Measurements from ENCODE around the gene SIGLEC8. TPM values are rescaled to one million over a fixed set of nuclear protein-coding genes. Genes with fewer than 3 reads are reported as not detected.

The SIGLEC8 gene
- total RNA-seq, 4 donors from 2014 or later: 0.21 to 0.34 TPM; not detected in 2

DNA sequence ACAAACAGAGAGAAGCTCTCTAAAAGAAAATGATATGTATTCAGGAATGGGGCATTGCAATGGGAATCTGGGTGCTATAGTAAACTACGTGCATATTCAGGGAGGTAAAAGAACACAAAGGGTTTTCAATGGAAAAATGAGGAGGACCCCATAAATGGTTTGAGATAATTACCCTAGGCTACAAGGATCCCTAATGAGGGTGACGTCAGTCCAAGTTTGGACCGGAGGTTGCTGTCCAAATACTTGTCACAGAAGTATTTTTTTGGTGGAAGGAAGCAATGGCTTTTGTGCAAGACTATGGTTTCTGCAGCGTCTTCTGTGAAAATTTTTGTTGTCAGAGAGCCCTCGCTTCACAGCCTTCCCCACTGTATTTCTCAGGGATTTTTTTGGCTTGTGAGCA, 19.1 kb upstream of the SIGLEC8 start:
- TF ChIP-seq, protein P1, sequence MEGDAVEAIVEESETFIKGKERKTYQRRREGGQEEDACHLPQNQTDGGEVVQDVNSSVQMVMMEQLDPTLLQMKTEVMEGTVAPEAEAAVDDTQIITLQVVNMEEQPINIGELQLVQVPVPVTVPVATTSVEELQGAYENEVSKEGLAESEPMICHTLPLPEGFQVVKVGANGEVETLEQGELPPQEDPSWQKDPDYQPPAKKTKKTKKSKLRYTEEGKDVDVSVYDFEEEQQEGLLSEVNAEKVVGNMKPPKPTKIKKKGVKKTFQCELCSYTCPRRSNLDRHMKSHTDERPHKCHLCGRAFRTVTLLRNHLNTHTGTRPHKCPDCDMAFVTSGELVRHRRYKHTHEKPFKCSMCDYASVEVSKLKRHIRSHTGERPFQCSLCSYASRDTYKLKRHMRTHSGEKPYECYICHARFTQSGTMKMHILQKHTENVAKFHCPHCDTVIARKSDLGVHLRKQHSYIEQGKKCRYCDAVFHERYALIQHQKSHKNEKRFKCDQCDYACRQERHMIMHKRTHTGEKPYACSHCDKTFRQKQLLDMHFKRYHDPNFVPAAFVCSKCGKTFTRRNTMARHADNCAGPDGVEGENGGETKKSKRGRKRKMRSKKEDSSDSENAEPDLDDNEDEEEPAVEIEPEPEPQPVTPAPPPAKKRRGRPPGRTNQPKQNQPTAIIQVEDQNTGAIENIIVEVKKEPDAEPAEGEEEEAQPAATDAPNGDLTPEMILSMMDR (IDR thresholded peaks at IDR 0.05): no peak
- TF ChIP-seq POLR2A (IDR thresholded peaks at IDR 0.05): no peak
- Histone ChIP-seq H3K27me3 (no peaks in the 10 kb centered on the region), H3K4me1 (no peaks in the 10 kb centered on the region), H3K9me3 (no peaks in the 10 kb centered on the region), H3K27ac (no peak overlapping the region), H3K36me3 (no peaks in the 10 kb centered on the region), H3K4me3 (no peak overlapping the region)
- intact Hi-C loops (cut with DNase I; ENCODE audit: low total_unique reads): loop anchor here (10.0 kb wide), 1 partner anchor 177 kb away; no protein-coding TSS in a partner anchor
- DNase-seq: no peak

DNA sequence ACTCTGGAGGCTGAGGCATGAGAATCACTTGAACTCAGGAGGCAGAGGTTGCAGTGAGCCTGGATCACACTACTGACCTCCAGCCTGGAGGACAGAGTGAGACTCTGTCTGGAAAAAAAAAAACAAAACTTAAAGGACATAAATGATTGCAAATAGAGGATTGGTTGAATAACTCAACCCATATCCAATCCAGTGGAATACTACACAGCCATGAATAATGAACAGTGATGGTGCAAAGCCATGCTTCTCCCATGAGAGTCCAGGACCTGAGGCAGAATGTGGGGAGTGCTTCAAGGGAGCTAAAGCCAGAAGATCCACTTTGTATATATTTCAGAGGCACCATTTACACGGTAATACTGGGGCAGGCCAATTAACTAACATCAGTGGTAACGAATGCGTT, 17.9 kb upstream of the SIGLEC8 start:
- Histone ChIP-seq H3K27ac (no peak overlapping the region), H3K9me3 (no peaks in the 10 kb centered on the region), H3K36me3 (no peaks in the 10 kb centered on the region), H3K27me3 (no peaks in the 10 kb centered on the region), H3K4me1 (no peaks in the 10 kb centered on the region), H3K4me3 (no peak overlapping the region)
- intact Hi-C loops (cut with DNase I; ENCODE audit: low total_unique reads): loop anchor here (10.0 kb wide), 1 partner anchor 179 kb away; no protein-coding TSS in a partner anchor
- TF ChIP-seq, protein P1 (IDR thresholded peaks at IDR 0.05): no peak
- no peak for TF ChIP-seq POLR2A (IDR thresholded peaks at IDR 0.05)
- no peak for DNase-seq

DNA sequence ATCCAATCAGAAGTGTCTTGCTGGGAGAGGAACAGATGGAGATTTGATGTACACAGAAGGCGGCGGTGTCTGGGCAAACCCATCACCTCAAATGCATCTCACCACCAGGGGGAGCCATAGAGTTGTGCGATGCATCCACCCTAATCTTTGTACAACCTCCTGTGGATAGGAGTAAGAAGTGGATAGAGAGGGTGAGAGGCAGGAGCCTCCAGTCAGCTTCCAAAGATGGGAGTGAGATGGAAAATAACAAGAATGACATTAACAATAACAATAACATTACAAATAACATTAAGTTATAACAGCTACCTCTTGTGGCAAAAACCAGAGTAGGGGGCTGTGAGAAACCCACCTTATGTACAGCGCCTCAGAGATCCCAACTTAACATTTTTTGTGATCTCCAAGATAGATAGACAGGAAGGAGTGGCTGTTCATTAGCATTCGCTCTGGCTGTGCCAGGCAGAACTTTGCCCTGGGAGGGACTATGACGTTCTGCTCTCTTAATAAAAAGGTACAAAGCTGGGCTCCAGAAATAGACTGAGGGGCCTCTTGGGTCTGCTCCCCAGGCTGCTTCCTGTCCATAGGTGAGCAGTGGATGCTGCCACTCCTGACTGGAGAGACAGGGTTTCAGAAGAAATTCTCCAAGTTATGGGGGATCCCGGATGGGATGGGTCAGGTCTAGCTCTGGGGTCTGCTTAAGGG, 14.9 kb upstream of the SIGLEC8 start:
- Histone ChIP-seq H3K36me3 (no peaks in the 10 kb centered on the region), H3K27ac (no peak overlapping the region), H3K4me1 (no peaks in the 10 kb centered on the region), H3K9me3 (no peaks in the 10 kb centered on the region), H3K27me3 (no peaks in the 10 kb centered on the region), H3K4me3 (no peak overlapping the region)
- intact Hi-C loops (cut with DNase I; ENCODE audit: low total_unique reads): loop anchor here (10.0 kb wide), 1 partner anchor 182 kb away; no protein-coding TSS in a partner anchor
- no peak for TF ChIP-seq POLR2A (IDR thresholded peaks at IDR 0.05)
- TF ChIP-seq, protein P1 (IDR thresholded peaks at IDR 0.05): peak; percentile 62 to 77 (median 77)
- peak; percentile 54 to 70 for DNase-seq

DNA sequence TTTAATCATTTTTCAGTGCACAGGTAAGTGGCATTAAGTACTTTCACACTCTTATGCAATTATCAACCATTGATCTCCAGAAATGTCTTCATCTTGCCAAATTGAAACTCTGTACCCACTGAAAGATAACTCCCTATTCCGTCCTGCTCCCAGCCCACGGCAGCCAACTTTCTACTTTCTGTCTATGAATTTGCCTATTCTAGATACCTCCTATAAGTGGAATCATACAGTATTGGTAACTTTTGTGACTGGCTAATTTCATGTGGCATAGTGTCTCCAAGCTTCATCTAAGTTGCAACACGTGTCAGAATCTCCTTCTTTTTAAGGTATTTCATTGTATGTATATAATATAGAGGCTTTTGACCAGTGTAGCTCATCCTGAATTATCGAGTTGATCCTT, 14.4 kb upstream of the SIGLEC8 start:
- intact Hi-C loops (cut with DNase I; ENCODE audit: low total_unique reads): loop anchor here (10.0 kb wide), 1 partner anchor 182 kb away; no protein-coding TSS in a partner anchor
- no peaks in the 10 kb centered on the region for H3K27me3 ChIP-seq
- H3K27ac ChIP-seq: no peak overlapping the region
- TF ChIP-seq POLR2A (IDR thresholded peaks at IDR 0.05): no peak
- TF ChIP-seq, protein P1 (IDR thresholded peaks at IDR 0.05): no peak
- H3K36me3 ChIP-seq: no peaks in the 10 kb centered on the region
- H3K9me3 ChIP-seq: no peaks in the 10 kb centered on the region
- no peaks in the 10 kb centered on the region for H3K4me1 ChIP-seq
- no peak for DNase-seq
- no peak overlapping the region for H3K4me3 ChIP-seq

DNA sequence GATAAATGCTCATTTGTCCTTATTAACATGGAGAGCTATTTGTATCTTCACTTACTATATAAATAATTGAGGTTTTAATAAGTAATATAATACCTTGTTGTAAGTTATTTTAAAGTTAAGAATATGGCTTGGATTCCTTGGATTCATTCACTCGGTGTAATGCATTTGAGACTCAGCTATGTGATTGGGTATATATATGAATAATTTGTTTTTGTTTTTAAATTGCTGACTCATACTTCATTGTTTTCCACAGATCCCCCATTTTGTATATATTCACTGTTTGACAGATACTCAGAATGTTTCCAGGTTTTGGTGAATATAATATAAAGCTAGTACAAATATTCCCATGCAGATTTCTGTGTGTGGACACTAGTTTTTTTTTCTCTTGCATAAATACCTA, 13.3 kb upstream of the SIGLEC8 start:
- no peaks in the 10 kb centered on the region for H3K4me1 ChIP-seq
- intact Hi-C loops (cut with DNase I; ENCODE audit: low total_unique reads): loop anchor here (10.0 kb wide), 1 partner anchor 183 kb away; no protein-coding TSS in a partner anchor
- no peaks in the 10 kb centered on the region for H3K27me3 ChIP-seq

More for the DNA sequence above, 13.3 kb upstream of the SIGLEC8 start:
- H3K9me3 ChIP-seq: no peaks in the 10 kb centered on the region
- no peak for DNase-seq
- no peaks in the 10 kb centered on the region for H3K36me3 ChIP-seq
- H3K4me3 ChIP-seq: no peak overlapping the region
- TF ChIP-seq POLR2A (IDR thresholded peaks at IDR 0.05): no peak
- TF ChIP-seq, protein P1 (IDR thresholded peaks at IDR 0.05): no peak
- no peak overlapping the region for H3K27ac ChIP-seq

Data from uterus (tissue), 4 donors.